ENCODE data around the gene TBC1D9. TPM values are rescaled to one million over a fixed set of nuclear protein-coding genes. Genes with fewer than 3 reads are reported as not detected.
"Not testable (repeated sequence)": the region's sequence is repeated elsewhere in the genome, so short reads cannot be mapped to it uniquely, and the experiment has no call there.

Gene TBC1D9
- polyA plus RNA-seq, 2 of the 4 experiments (the other 2 are of a cell fraction) = 5.6 to 11.8 TPM

DNA sequence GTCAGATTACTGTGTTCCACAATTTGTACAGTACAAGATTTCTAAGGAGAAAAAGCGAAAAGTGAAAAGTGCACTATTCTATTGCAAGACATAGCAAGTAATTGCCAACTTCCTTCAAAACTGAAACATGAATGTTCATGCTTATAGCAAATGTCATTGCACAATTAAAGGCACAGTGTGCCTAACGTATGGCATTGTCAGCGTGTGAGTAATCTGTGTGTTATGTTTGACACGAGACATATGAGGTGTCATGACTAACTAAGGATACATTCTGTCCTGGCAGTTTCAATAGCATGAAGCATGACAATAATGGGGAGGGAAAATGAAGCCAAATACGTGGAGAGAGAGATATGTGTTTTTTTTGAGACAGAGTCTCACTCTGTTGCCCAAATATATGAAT is 33.6 kb upstream of the TBC1D9 start:
- H3K4me3 ChIP-seq = no peak overlapping the region
- peaks cover 6% of the 10 kb centered on the region; the same call in 1 of the 3 replicates for H3K9me3 ChIP-seq
- no peak for DNase-seq (ENCODE audit: low read depth in 1 of 2, low spot score in 1 of 2)
- no peak overlapping the region for H3K4me2 ChIP-seq
- H3K27ac ChIP-seq = no peak overlapping the region
- H3K4me1 ChIP-seq = no peaks in the 10 kb centered on the region
- TF ChIP-seq CHD2 (IDR thresholded peaks at IDR 0.05; ENCODE audit: low read length, partially characterized antibody) (no peak), TFCP2L1 (CRISPR knock-in tag; IDR thresholded peaks at IDR 0.05) (no peak), HEYL (CRISPR knock-in tag; IDR thresholded peaks at IDR 0.05) (no peak), HOXB13 (CRISPR knock-in tag; IDR thresholded peaks at IDR 0.05; ENCODE audit: low read depth) (no peak), RNF2 (IDR thresholded peaks at IDR 0.05; ENCODE audit: borderline replicate concordance, low read depth) (no peak), RAD21 (conservative IDR thresholded peaks at IDR 0.05 in 1 of 2, IDR thresholded peaks at IDR 0.05 in 1 of 2) (no peak), FOSB (CRISPR knock-in tag; IDR thresholded peaks at IDR 0.05) (no peak), PHF8 (IDR thresholded peaks at IDR 0.05; ENCODE audit: borderline replicate concordance, low read depth) (no peak), KDM1A (IDR thresholded peaks at IDR 0.05; ENCODE audit: low read depth) (no peak), CBX2 (IDR thresholded peaks at IDR 0.05; ENCODE audit: borderline replicate concordance, low read depth) (no peak), FOXS1 (CRISPR knock-in tag; IDR thresholded peaks at IDR 0.05) (no peak), RFX5 (IDR thresholded peaks at IDR 0.05) (no peak), HMGXB4 (CRISPR knock-in tag; IDR thresholded peaks at IDR 0.05; ENCODE audit: borderline replicate concordance) (no peak), CBX8 (IDR thresholded peaks at IDR 0.05) (no peak), SREBF2 (IDR thresholded peaks at IDR 0.05) (no peak), NPAS2 (CRISPR knock-in tag; IDR thresholded peaks at IDR 0.05; ENCODE audit: borderline replicate concordance) (no peak), HOXA7 (CRISPR knock-in tag; IDR thresholded peaks at IDR 0.05) (no peak), HOXB5 (CRISPR knock-in tag; IDR thresholded peaks at IDR 0.05) (no peak)
- TF ChIP-seq, protein P1, sequence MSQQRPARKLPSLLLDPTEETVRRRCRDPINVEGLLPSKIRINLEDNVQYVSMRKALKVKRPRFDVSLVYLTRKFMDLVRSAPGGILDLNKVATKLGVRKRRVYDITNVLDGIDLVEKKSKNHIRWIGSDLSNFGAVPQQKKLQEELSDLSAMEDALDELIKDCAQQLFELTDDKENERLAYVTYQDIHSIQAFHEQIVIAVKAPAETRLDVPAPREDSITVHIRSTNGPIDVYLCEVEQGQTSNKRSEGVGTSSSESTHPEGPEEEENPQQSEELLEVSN (IDR thresholded peaks at IDR 0.05; ENCODE audit: borderline replicate concordance, low read depth) = no peak
- TF ChIP-seq, protein P2, sequence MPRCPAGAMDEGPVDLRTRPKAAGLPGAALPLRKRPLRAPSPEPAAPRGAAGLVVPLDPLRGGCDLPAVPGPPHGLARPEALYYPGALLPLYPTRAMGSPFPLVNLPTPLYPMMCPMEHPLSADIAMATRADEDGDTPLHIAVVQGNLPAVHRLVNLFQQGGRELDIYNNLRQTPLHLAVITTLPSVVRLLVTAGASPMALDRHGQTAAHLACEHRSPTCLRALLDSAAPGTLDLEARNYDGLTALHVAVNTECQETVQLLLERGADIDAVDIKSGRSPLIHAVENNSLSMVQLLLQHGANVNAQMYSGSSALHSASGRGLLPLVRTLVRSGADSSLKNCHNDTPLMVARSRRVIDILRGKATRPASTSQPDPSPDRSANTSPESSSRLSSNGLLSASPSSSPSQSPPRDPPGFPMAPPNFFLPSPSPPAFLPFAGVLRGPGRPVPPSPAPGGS (IDR thresholded peaks at IDR 0.05) = no peak
- POLR2A ChIA-PET = no interaction called here
- no peak for ATAC-seq
- CTCF ChIA-PET = no interaction called here
- no peak for FAIRE-seq
- 19% methylated on average over 5 of the region's 5 CpGs for WGBS (ENCODE audit: missing lambda C conversion rate)

DNA sequence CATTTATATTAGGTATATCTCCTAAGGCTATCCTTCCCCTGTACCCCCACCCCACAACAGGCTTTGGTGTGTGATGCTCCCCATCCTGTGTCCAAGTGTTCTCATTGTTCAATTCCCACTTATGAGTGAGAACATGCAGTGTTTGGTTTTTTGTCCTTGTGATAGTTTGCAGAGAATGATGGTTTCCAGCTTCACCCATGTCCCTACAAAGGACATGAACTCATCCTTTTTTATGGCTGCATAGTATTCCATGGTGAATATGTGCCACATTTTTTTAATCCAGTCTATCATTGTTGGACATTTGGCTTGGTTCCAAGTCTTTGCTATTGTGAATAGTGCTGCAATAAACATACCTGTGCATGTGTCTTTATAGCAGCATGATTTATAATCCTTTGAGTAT is 26.6 kb upstream of the TBC1D9 start:
- ATAC-seq; H3K4me3 ChIP-seq; H3K4me1 ChIP-seq; FAIRE-seq; H3K9me3 ChIP-seq; CTCF ChIA-PET; DNase-seq (ENCODE audit: low read depth in 1 of 2, low spot score in 1 of 2); H3K4me2 ChIP-seq; H3K27ac ChIP-seq; POLR2A ChIA-PET: not testable (repeated sequence)

- WGBS (ENCODE audit: missing lambda C conversion rate) = 41% methylated on average over 3 of the region's 3 CpGs
- FAIRE-seq = no peak
- CTCF ChIA-PET = no interaction called here
- Histone ChIP-seq H3K4me1 (no peaks in the 10 kb centered on the region), H3K4me2 (no peak overlapping the region), H3K27ac (no peak overlapping the region), H3K4me3 (no peak overlapping the region), H3K9me3 (no peaks in the 10 kb centered on the region)
- DNase-seq (ENCODE audit: low read depth in 1 of 2, low spot score in 1 of 2) = no peak
- POLR2A ChIA-PET = no interaction called here
- TF ChIP-seq CBX2 (IDR thresholded peaks at IDR 0.05; ENCODE audit: borderline replicate concordance, low read depth) (no peak), ZC3H11A (IDR thresholded peaks at IDR 0.05) (no peak)
- ATAC-seq = no peak
These were observed 25.4 kb upstream of the TBC1D9 start for GRCh38 chr4:140781596-140781995.
